ENCODE results near the gene TELO2.

TELO2 gene

GRCh38 chr16:1559446-1559975 is 66.4 kb downstream of the TELO2 start:
- TF ChIP-seq SETDB1 (IDR thresholded peaks at IDR 0.05; ENCODE audit: insufficient read length, low read length) (no peak), ZNF707 (tag by site-specific recombination; IDR thresholded peaks at IDR 0.05) (no peak), ZNF292 (tag by site-specific recombination; IDR thresholded peaks at IDR 0.05; ENCODE audit: borderline replicate concordance, low read depth) (no peak), ZNF561 (tag by site-specific recombination; IDR thresholded peaks at IDR 0.05; ENCODE audit: borderline replicate concordance) (no peak), MYNN (tag by site-specific recombination; IDR thresholded peaks at IDR 0.05; ENCODE audit: borderline replicate concordance) (no peak), ZNF157 (tag by site-specific recombination; IDR thresholded peaks at IDR 0.05) (no peak), ZBTB10 (tag by site-specific recombination; IDR thresholded peaks at IDR 0.05) (no peak)
- POLR2A ChIA-PET: no interaction called here

More at GRCh38 chr16:1559446-1559975, 66.4 kb downstream of the TELO2 start:
- Histone ChIP-seq H3K9me3 (ENCODE audit: control insufficient read depth, insufficient read depth, low read depth, low read length) (no peaks in the 10 kb centered on the region), H3K27ac (ENCODE audit: extremely low read depth, low read depth, low read length) (no peak overlapping the region), H3K4me3 (ENCODE audit: low read depth, low read length) (no peak overlapping the region), H3K36me3 (ENCODE audit: control insufficient read depth in 2 of 2, insufficient read depth in 1 of 2, low read length in 2 of 2) (peaks cover 0 to 83% of the 10 kb centered on the region in 2 experiments; a peak in 2 of 3 replicates), H3K4me1 (ENCODE audit: control insufficient read depth, insufficient read depth, low read length) (no peaks in the 10 kb centered on the region)
- CTCF ChIA-PET: interaction anchor here (0.5 kb wide), 1 partner anchor 39 kb away, joined by 3 read pairs; no protein-coding TSS in a partner anchor
